Sigmoid colon (tissue), 7 donors: ENCODE data around the gene ANP32E. TPM values are rescaled to one million over a fixed set of nuclear protein-coding genes. Genes with fewer than 3 reads are reported as not detected.

Experiments used
- DNase-seq: peaks from one replicate; pipeline ENCODE4 v3.0.0-alpha.2; 2019
- H3K27ac ChIP-seq, 4 donors: fragments of 200-600 bp; sonication (generic); one replicate each; pipeline ENCODE4 v1.5.1; 2016 to 2019; ENCODE audit warnings: mild to moderate bottlenecking in 1 of 4
- H3K27me3 ChIP-seq, 3 donors: fragments of 200-600 bp; sonication (generic); one replicate each; pipeline ENCODE4 v1.5.1; 2019; ENCODE audit warnings: mild to moderate bottlenecking in 1 of 3
- H3K36me3 ChIP-seq, 4 donors: fragments of 200-600 bp; sonication (generic); one replicate each; pipeline ENCODE4 v1.5.1; 2016 to 2019
- H3K4me1 ChIP-seq, 4 donors: fragments of 200-600 bp; sonication (generic); one replicate each; pipeline ENCODE4 v1.5.1; 2017 to 2019
- H3K4me3 ChIP-seq, 4 donors: fragments of 200-600 bp; sonication (generic); one replicate each; pipeline ENCODE4 v1.5.1; 2017 to 2019; ENCODE audit warnings: mild to moderate bottlenecking in 2 of 4, moderate library complexity in 1 of 4
- H3K9me3 ChIP-seq, 4 donors: fragments of 200-600 bp in 3 of 4; sonication (generic) in 3 of 4; one replicate each; pipeline versions ENCODE4 v1.5.1 to v1.6.1; 2013 to 2019
- EP300 ChIP-seq, 4 donors: sonication (generic); formaldehyde crosslinking; IDR thresholded peaks; one replicate each; pipeline ENCODE4 v1.6.1; 2017; ENCODE audit warnings: antibody characterized with exemption in 4 of 4
- POLR2A ChIP-seq, 2 donors: fragments of 450-650 bp; IDR thresholded peaks; one replicate each; pipeline ENCODE4 v1.6.1; 2016; ENCODE audit warnings: antibody characterized with exemption in 2 of 2, mild to moderate bottlenecking in 2 of 2, moderate library complexity in 2 of 2
- POLR2AphosphoS5 ChIP-seq, 4 donors: sonication (generic); formaldehyde crosslinking; IDR thresholded peaks; one replicate each; pipeline ENCODE4 v1.6.1; 2017; ENCODE audit warnings: antibody characterized with exemption in 4 of 4
- WGBS, 2 donors: extraction: QIAGEN DNeasy Blood & Tissue Kit; methylation state at CpG; one replicate each; pipeline ENCODE4 v1.1.7; 2013; 5-methylcytosine and 5-hydroxymethylcytosine counted together
- intact Hi-C: fragments of 100-400 bp; cut with DNase I; formaldehyde crosslinking; loops from one replicate; pipeline ENCODE4 v1.15.1; 2023
- polyA plus RNA-seq, 3 donors: library from polyadenylated mRNA; stranded (reverse); fragments of 200-250 nt; gene quantifications; one replicate each; pipeline ENCODE4 v1.2.3, GENCODE V29; 2013
- total RNA-seq, 4 donors: library from RNA; depleted of rRNA; stranded (reverse); fragments of >200 nt; gene quantifications; one replicate each; pipeline ENCODE4 v1.1.0, GENCODE V29; 2016
- TF ChIP-seq, protein P1 (sequence below), 4 experiments: fragments of 450-650 bp in 3 of 4; fragments of 200-600 bp in 1 of 4; IDR thresholded peaks; one replicate each; pipeline ENCODE4 v1.5.1; 2016 to 2019; ENCODE audit warnings: antibody characterized with exemption in 4 of 4, mild to moderate bottlenecking in 3 of 4, moderate library complexity in 2 of 4
- donor health status: healthy with polysubstance abuse.
- donor health status: Bipolar disorder and iron deficiency.
- donor health status: healthy.

ANP32E gene
- total and polyA plus RNA-seq, 7 donors: 11.4 to 32.6 (median 16.3) TPM

DNA sequence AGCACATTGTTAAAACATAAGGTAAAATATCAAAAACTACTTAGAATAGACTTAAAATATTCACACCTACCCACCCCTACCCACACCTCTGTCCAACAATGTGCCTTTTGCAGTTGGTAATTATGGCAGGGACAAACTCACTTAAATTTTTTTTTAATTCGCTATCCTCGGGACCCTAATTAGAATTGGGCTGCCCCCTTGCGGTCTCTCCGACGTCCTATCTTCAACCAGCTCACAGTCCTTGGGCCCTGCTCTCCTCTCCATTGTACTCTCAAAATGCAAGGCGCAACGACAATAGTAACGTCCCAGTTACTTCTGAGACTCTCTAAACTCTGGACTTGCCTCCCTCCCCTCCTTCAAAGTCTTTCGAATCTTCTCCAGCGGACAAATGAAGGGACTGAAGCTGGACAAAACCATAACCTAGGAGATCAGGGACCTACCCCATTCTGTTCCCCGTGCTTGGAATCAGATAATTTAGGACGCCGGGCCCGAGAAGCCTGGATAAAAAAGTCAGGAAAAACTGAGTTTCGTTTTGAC lies 45.4 kb upstream of the ANP32E start:
- 2 to 5% methylated on average over 15 of the region's 15 CpGs for WGBS, 2 donors
- Histone ChIP-seq H3K4me1 (peaks cover 0 to 34% (median 29%) of the 10 kb centered on the region in 4 donors), H3K27ac (peak overlapping the region; percentile 94 to 96 (median 95)), H3K36me3 (peaks cover 0 to 27% (median under 1%) of the 10 kb centered on the region in 4 donors), H3K4me3 (peak overlapping the region; percentile 42 to 71 (median 64)), H3K27me3 (no peaks in the 10 kb centered on the region), H3K9me3 (no peaks in the 10 kb centered on the region)
- intact Hi-C loops: loop anchor here (1.0 to 5.0 kb wide), 4 partner anchors 25 to 119 kb away; partner anchors contain the start of genes PRPF3 and RPRD2
- DNase-seq: peak; percentile 89
- TF ChIP-seq, protein P1, sequence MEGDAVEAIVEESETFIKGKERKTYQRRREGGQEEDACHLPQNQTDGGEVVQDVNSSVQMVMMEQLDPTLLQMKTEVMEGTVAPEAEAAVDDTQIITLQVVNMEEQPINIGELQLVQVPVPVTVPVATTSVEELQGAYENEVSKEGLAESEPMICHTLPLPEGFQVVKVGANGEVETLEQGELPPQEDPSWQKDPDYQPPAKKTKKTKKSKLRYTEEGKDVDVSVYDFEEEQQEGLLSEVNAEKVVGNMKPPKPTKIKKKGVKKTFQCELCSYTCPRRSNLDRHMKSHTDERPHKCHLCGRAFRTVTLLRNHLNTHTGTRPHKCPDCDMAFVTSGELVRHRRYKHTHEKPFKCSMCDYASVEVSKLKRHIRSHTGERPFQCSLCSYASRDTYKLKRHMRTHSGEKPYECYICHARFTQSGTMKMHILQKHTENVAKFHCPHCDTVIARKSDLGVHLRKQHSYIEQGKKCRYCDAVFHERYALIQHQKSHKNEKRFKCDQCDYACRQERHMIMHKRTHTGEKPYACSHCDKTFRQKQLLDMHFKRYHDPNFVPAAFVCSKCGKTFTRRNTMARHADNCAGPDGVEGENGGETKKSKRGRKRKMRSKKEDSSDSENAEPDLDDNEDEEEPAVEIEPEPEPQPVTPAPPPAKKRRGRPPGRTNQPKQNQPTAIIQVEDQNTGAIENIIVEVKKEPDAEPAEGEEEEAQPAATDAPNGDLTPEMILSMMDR (IDR thresholded peaks at IDR 0.05): peak; percentile 47 to 87 (median 74)
- TF ChIP-seq EP300 (IDR thresholded peaks at IDR 0.05) (no peak), POLR2A (IDR thresholded peaks at IDR 0.05) (peak in 1 of 2 donors; percentile 51), POLR2AphosphoS5 (IDR thresholded peaks at IDR 0.05) (no peak)

GRCh38 chr1:150280138-150280707 lies 44.3 kb upstream of the ANP32E start:
- intact Hi-C loops: loop anchor here (5.0 kb wide), 3 partner anchors 42 to 118 kb away; partner anchors contain the start of genes PRPF3 and RPRD2

GRCh38 chr1:150273311-150273710 lies 37.4 kb upstream of the ANP32E start:
- H3K9me3 ChIP-seq: no peaks in the 10 kb centered on the region
- TF ChIP-seq EP300 (IDR thresholded peaks at IDR 0.05) (no peak), POLR2A (IDR thresholded peaks at IDR 0.05) (no peak), POLR2AphosphoS5 (IDR thresholded peaks at IDR 0.05) (no peak)
- TF ChIP-seq, protein P1 (IDR thresholded peaks at IDR 0.05): no peak
- 76 to 90% methylated on average over 1 of the region's 1 CpG for WGBS, 2 donors
- intact Hi-C loops: no loop called here
- H3K27ac ChIP-seq: peak overlapping the region; percentile 66 to 74 (median 69)
- H3K4me3 ChIP-seq: peak overlapping the region in 3 of 4 donors; percentile 22 to 32 (median 25)
- H3K27me3 ChIP-seq: no peaks in the 10 kb centered on the region
- H3K36me3 ChIP-seq: no peaks in the 10 kb centered on the region
- peaks cover 0 to 22% (median 10%) of the 10 kb centered on the region in 4 donors for H3K4me1 ChIP-seq
- DNase-seq: no peak

More at GRCh38 chr1:150280138-150280707, 44.3 kb upstream of the ANP32E start:
- Histone ChIP-seq H3K4me3 (no peak overlapping the region), H3K27me3 (no peaks in the 10 kb centered on the region), H3K4me1 (peaks cover 0 to 34% (median 29%) of the 10 kb centered on the region in 4 donors), H3K9me3 (no peaks in the 10 kb centered on the region), H3K27ac (peak overlapping the region; percentile 94 to 96 (median 95)), H3K36me3 (peaks cover 0 to 18% (median 0%) of the 10 kb centered on the region in 4 donors)
- TF ChIP-seq EP300 (IDR thresholded peaks at IDR 0.05): no peak
- TF ChIP-seq, protein P1 (IDR thresholded peaks at IDR 0.05): no peak
- no peak for TF ChIP-seq POLR2AphosphoS5 (IDR thresholded peaks at IDR 0.05)
- no peak for DNase-seq
- 16 to 67% methylated on average over 6 of the region's 6 CpGs for WGBS, 2 donors

DNA sequence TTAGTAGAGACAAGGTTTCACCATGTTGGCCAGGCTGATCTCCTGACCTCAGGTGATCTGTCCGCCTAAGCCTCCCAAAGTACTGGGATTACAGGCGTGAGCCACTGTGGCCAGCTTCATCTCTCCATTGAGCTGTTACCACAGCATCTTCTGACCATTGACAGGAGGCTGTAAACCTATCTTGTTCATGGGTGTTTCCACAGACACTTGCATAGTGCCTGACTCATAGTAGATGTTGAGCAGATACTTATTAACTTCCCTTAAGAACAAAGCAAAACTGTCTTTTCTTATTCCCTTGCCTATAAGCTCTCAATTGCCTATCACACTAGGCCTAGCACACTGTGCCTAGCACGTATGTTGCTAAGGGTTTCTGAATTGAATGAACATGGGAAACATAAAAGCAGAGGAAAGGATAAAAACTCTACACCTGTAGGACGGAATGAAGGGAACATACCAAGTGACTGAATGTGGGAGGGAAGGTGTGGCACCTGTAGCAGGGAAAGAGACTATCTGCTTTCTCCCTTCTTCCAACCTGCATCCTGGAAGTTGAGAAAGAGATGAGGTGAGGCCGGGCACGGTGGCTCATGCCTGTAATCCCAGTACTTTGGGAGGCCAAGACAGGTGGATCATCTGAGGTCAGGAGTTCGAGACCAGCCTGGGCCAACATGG lies 35.5 kb upstream of the ANP32E start:
- intact Hi-C loops: no loop called here
- H3K9me3 ChIP-seq: no peaks in the 10 kb centered on the region
- H3K36me3 ChIP-seq: peaks cover 0 to 10% (median 6%) of the 10 kb centered on the region in 4 donors
- DNase-seq: peak; percentile 10
- peaks cover 0 to 38% (median 24%) of the 10 kb centered on the region in 4 donors for H3K4me1 ChIP-seq
- TF ChIP-seq EP300 (IDR thresholded peaks at IDR 0.05): no peak
- no peak for TF ChIP-seq POLR2A (IDR thresholded peaks at IDR 0.05)
- no peak for TF ChIP-seq POLR2AphosphoS5 (IDR thresholded peaks at IDR 0.05)
- TF ChIP-seq, protein P1 (IDR thresholded peaks at IDR 0.05): no peak
- peak overlapping the region in 3 of 4 donors; percentile 66 to 71 (median 67) for H3K27ac ChIP-seq
- H3K4me3 ChIP-seq: no peak overlapping the region
- H3K27me3 ChIP-seq: no peaks in the 10 kb centered on the region
- WGBS, 2 donors: 91 to 98% methylated on average over 7 of the region's 7 CpGs
